ENCODE data around the gene USP20.

GRCh38 chr9:129857207-129857606 lies 21.9 kb downstream of the USP20 start:
- TF ChIP-seq CTCF (IDR thresholded peaks at IDR 0.05) (no peak), EZH2 (IDR thresholded peaks at IDR 0.05) (no peak), EZH2phosphoT487 (IDR thresholded peaks at IDR 0.05) (no peak)

Data from neural progenitor cell (in vitro differentiated cells).